DND-41 (cell line): ENCODE measurements around the gene GPHN.

Experiments used
- EZH2 ChIP-seq: IDR thresholded peaks from 3 replicates; pipeline ENCODE4 v1.6.1; 2012; ENCODE audit warnings: borderline replicate concordance, low read depth, mild to moderate bottlenecking, moderate library complexity, low read length, inconsistent platforms; ENCODE audit not compliant: severe bottlenecking
- TF ChIP-seq, protein P1 (sequence below): IDR thresholded peaks from 2 replicates; pipeline ENCODE4 v1.5.1; 2012; ENCODE audit warnings: borderline replicate concordance, low read length, moderate library complexity, mild to moderate bottlenecking; ENCODE audit not compliant: poor library complexity, severe bottlenecking; ENCODE audit errors: extremely low read depth

DNA sequence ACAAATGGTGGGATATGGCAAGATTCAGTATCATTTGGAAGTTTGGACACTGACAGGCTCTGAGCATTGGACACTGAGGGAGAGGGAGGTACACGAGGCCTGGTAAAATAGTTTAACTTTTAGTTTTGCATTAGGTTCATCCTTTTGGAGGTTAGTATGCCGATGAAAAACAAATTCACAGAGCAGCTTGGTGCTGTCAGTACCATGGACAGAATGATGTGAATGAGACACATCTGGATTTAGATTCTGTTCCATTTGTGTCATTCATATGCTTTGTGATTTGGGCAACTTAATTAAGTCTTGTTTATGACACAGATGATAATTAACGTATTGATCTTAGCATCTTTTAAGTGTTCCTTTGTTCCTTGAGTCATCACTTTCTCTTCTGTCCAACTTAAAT, 33.7 kb downstream of the GPHN start:
- TF ChIP-seq, protein P1, sequence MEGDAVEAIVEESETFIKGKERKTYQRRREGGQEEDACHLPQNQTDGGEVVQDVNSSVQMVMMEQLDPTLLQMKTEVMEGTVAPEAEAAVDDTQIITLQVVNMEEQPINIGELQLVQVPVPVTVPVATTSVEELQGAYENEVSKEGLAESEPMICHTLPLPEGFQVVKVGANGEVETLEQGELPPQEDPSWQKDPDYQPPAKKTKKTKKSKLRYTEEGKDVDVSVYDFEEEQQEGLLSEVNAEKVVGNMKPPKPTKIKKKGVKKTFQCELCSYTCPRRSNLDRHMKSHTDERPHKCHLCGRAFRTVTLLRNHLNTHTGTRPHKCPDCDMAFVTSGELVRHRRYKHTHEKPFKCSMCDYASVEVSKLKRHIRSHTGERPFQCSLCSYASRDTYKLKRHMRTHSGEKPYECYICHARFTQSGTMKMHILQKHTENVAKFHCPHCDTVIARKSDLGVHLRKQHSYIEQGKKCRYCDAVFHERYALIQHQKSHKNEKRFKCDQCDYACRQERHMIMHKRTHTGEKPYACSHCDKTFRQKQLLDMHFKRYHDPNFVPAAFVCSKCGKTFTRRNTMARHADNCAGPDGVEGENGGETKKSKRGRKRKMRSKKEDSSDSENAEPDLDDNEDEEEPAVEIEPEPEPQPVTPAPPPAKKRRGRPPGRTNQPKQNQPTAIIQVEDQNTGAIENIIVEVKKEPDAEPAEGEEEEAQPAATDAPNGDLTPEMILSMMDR: no peak
- TF ChIP-seq EZH2: no peak
